Astrocyte (in vitro differentiated cells and primary cell): ENCODE measurements around the gene PTPRZ1. TPM values are rescaled to one million over a fixed set of nuclear protein-coding genes. Genes with fewer than 3 reads are reported as not detected.
A peak's percentile ranks its signal among the peaks of the same experiment; 100 is the strongest.

Experiments used
- DNase-seq: peaks from one replicate; pipeline ENCODE4 v3.0.0-alpha.2; 2010; ENCODE audit warnings: low read depth
- FAIRE-seq: peaks from 2 replicates; lab custom pipeline; 2011; peaks lifted over from hg19 to GRCh38; lab: Jason Lieb, UNC
- H2AFZ ChIP-seq: 2 replicates; pipeline ENCODE4 v1.6.0; 2012; ENCODE audit warnings: low read depth, low read length, inconsistent platforms
- H3K27ac ChIP-seq: 2 replicates; pipeline ENCODE4 v1.5.1; 2011; ENCODE audit warnings: low read depth, low read length, inconsistent platforms
- H3K27me3 ChIP-seq: 2 replicates; pipeline ENCODE4 v1.6.0; 2011; ENCODE audit warnings: low read length, inconsistent platforms; ENCODE audit not compliant: insufficient read depth
- H3K36me3 ChIP-seq: 2 replicates; pipeline ENCODE4 v1.5.1; 2011; ENCODE audit warnings: low read length, inconsistent platforms; ENCODE audit not compliant: insufficient read depth
- H3K4me1 ChIP-seq: 2 replicates; pipeline ENCODE4 v1.5.1; 2011; ENCODE audit warnings: low read length, inconsistent platforms; ENCODE audit not compliant: insufficient read depth
- H3K4me2 ChIP-seq: 2 replicates; pipeline ENCODE4 v1.6.0; 2012; ENCODE audit warnings: low read length, inconsistent platforms
- H3K4me3 ChIP-seq: 2 replicates; pipeline ENCODE4 v1.5.1; 2011; ENCODE audit warnings: low read depth, mild to moderate bottlenecking, low read length, inconsistent platforms; ENCODE audit not compliant: insufficient read depth
- H3K79me2 ChIP-seq: 2 replicates; pipeline ENCODE4 v1.6.0; 2012; ENCODE audit warnings: mild to moderate bottlenecking, low read length, inconsistent platforms; ENCODE audit not compliant: insufficient read depth
- H3K9ac ChIP-seq: 2 replicates; pipeline ENCODE4 v1.6.0; 2012; ENCODE audit warnings: mild to moderate bottlenecking, low read length, inconsistent platforms
- H3K9me3 ChIP-seq: 2 replicates; pipeline ENCODE4 v1.5.1; 2012; ENCODE audit warnings: low read depth, mild to moderate bottlenecking, low read length, inconsistent platforms; ENCODE audit not compliant: insufficient read depth
- H4K20me1 ChIP-seq: 2 replicates; pipeline ENCODE4 v1.6.0; 2012; ENCODE audit warnings: low read length, inconsistent platforms; ENCODE audit not compliant: insufficient read depth
- H3K27ac Mint-ChIP-seq: one replicate; pipeline ENCODE4 v1.8.0; 2021; ENCODE audit warnings: mild to moderate bottlenecking, mixed read lengths; ENCODE audit not compliant: unreplicated experiment
- H3K27me3 Mint-ChIP-seq: one replicate; pipeline ENCODE4 v1.8.0; 2021; ENCODE audit warnings: low read depth, mixed read lengths; ENCODE audit not compliant: unreplicated experiment
- H3K36me3 Mint-ChIP-seq: one replicate; pipeline ENCODE4 v1.8.0; 2021; ENCODE audit warnings: low read depth, mixed read lengths; ENCODE audit not compliant: unreplicated experiment
- H3K4me1 Mint-ChIP-seq: one replicate; pipeline ENCODE4 v1.8.0; 2021; ENCODE audit warnings: low read depth, mixed read lengths; ENCODE audit not compliant: unreplicated experiment
- H3K4me3 Mint-ChIP-seq: one replicate; pipeline ENCODE4 v1.8.0; 2021; ENCODE audit warnings: mild to moderate bottlenecking, moderate library complexity, mixed read lengths; ENCODE audit not compliant: unreplicated experiment
- H3K9me3 Mint-ChIP-seq: one replicate; pipeline ENCODE4 v1.8.0; 2021; ENCODE audit warnings: mild to moderate bottlenecking, mixed read lengths; ENCODE audit not compliant: unreplicated experiment
- CTCF ChIP-seq: IDR thresholded peaks from 2 replicates; pipeline ENCODE4 v1.5.1; 2011; ENCODE audit warnings: low read depth, mild to moderate bottlenecking, inconsistent platforms, low read length, moderate library complexity; ENCODE audit not compliant: insufficient read depth
- EZH2 ChIP-seq: IDR thresholded peaks from 2 replicates; pipeline ENCODE4 v1.6.1; 2012; ENCODE audit warnings: mild to moderate bottlenecking, low read length, inconsistent platforms; ENCODE audit not compliant: insufficient read depth
- total RNA-seq: library from RNA; stranded (reverse); gene quantifications from 2 replicates; pipeline ENCODE4 v1.2.1, GENCODE V29; 2021

The PTPRZ1 gene
- total RNA-seq, 1 donor from 2014 or later, result 1.6 TPM

GRCh38 chr7:122038134-122038533 is 165.2 kb downstream of the PTPRZ1 start:
- no peaks in the 10 kb centered on the region for H3K36me3 Mint-ChIP-seq

DNA sequence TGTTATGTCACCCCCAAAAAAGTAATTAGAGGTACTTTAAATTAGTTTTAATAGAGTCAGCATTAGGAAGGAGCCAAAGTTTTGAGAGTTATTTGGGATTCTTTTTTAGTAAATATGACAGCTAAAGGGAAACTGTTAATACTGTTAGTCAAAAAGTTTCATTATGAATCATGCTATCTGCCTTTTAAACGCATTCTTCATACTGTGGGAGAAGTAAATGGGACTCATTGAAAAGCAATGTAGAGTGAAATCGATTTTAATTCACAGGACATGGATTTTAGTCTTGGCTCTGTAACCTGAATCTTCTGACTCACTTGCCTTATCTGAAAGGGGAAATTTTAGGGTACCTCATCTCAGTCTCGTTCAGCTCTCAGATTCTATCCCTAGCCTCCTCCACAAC is 165.9 kb downstream of the PTPRZ1 start:
- no peaks in the 10 kb centered on the region for H3K27me3 ChIP-seq
- Mint-ChIP-seq H3K36me3 (no peaks in the 10 kb centered on the region), H3K27me3 (no peaks in the 10 kb centered on the region), H3K4me3 (no peak overlapping the region), H3K27ac (no peak overlapping the region), H3K4me1 (peaks cover 9% of the 10 kb centered on the region), H3K9me3 (no peaks in the 10 kb centered on the region)
- H3K9me3 ChIP-seq, result no peaks in the 10 kb centered on the region
- H3K4me3 ChIP-seq, result no peak overlapping the region
- H3K36me3 ChIP-seq, result no peaks in the 10 kb centered on the region
- no peaks in the 10 kb centered on the region for H4K20me1 ChIP-seq
- peak overlapping the region; percentile 23 for H3K4me2 ChIP-seq
- no peaks in the 10 kb centered on the region for H3K4me1 ChIP-seq
- no peak overlapping the region for H2AFZ ChIP-seq
- no peaks in the 10 kb centered on the region for H3K79me2 ChIP-seq
- no peak overlapping the region for H3K9ac ChIP-seq
- FAIRE-seq (no peak), DNase-seq (peak; percentile 53)
- TF ChIP-seq EZH2 (no peak), CTCF (no peak)
- peak overlapping the region; percentile 16 for H3K27ac ChIP-seq

More at GRCh38 chr7:122038134-122038533, 165.2 kb downstream of the PTPRZ1 start:
- no peak overlapping the region for H3K4me3 Mint-ChIP-seq
- no peak overlapping the region for H3K4me2 ChIP-seq
- H3K4me1 ChIP-seq, result no peaks in the 10 kb centered on the region
- no peaks in the 10 kb centered on the region for H3K9me3 ChIP-seq
- FAIRE-seq (no peak), DNase-seq (no peak)
- H3K4me3 ChIP-seq, result no peak overlapping the region
- H3K36me3 ChIP-seq, result no peaks in the 10 kb centered on the region
- H3K9ac ChIP-seq, result no peak overlapping the region
- no peaks in the 10 kb centered on the region for H3K9me3 Mint-ChIP-seq
- H3K27me3 ChIP-seq, result no peaks in the 10 kb centered on the region
- peaks cover 9% of the 10 kb centered on the region for H3K4me1 Mint-ChIP-seq
- TF ChIP-seq EZH2 (no peak), CTCF (no peak)
- H3K27me3 Mint-ChIP-seq, result no peaks in the 10 kb centered on the region
- H3K27ac ChIP-seq, result no peak overlapping the region
- no peak overlapping the region for H3K27ac Mint-ChIP-seq
- no peak overlapping the region for H2AFZ ChIP-seq
- no peaks in the 10 kb centered on the region for H3K79me2 ChIP-seq
- no peaks in the 10 kb centered on the region for H4K20me1 ChIP-seq

DNA sequence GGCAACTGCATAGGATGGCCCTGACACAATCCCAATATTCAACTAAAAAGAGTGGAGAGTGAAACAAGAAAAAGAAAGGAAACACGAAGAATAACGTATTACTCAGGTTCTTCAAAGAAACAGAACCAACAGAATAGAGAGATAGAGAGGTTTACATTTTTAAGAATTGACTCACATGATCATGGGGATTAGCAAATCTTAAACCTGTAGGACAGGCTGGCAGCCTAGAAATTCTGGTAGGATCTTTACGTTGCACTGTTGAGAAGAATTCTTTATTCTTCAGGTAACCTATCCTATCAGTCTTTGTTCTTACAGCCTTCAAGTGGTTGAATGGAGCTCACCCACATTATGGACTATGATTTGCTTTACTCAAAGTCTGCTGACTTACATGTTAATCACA is 167.2 kb downstream of the PTPRZ1 start:
- H3K9me3 Mint-ChIP-seq, result no peaks in the 10 kb centered on the region
- H3K4me1 Mint-ChIP-seq, result peaks cover 9% of the 10 kb centered on the region
- Histone ChIP-seq H3K4me2 (peak overlapping the region; percentile 21), H3K79me2 (no peaks in the 10 kb centered on the region), H4K20me1 (no peaks in the 10 kb centered on the region), H3K36me3 (no peaks in the 10 kb centered on the region), H2AFZ (no peak overlapping the region), H3K9me3 (no peaks in the 10 kb centered on the region), H3K27ac (no peak overlapping the region), H3K27me3 (no peaks in the 10 kb centered on the region), H3K4me3 (no peak overlapping the region), H3K9ac (no peak overlapping the region), H3K4me1 (no peaks in the 10 kb centered on the region)
- H3K4me3 Mint-ChIP-seq, result no peak overlapping the region
- H3K36me3 Mint-ChIP-seq, result no peaks in the 10 kb centered on the region
- no peak for TF ChIP-seq EZH2
- TF ChIP-seq CTCF, result no peak
- H3K27ac Mint-ChIP-seq, result no peak overlapping the region
- FAIRE-seq, result no peak
- peak; percentile 8 for DNase-seq
- no peaks in the 10 kb centered on the region for H3K27me3 Mint-ChIP-seq
